GM18517 (cell line): ENCODE data around the gene CLPTM1L.
"Not testable (repeated sequence)": the region's sequence is repeated elsewhere in the genome, so short reads cannot be mapped to it uniquely, and the experiment has no call there.

Source experiments
- ATAC-seq: cut with Tn5 transposase; IDR thresholded peaks from one replicate; pipeline ENCODE4 v1.9.1; 2021; ENCODE audit warnings: mild to moderate bottlenecking, moderate library complexity; ENCODE audit not compliant: unreplicated experiment

Gene CLPTM1L

DNA sequence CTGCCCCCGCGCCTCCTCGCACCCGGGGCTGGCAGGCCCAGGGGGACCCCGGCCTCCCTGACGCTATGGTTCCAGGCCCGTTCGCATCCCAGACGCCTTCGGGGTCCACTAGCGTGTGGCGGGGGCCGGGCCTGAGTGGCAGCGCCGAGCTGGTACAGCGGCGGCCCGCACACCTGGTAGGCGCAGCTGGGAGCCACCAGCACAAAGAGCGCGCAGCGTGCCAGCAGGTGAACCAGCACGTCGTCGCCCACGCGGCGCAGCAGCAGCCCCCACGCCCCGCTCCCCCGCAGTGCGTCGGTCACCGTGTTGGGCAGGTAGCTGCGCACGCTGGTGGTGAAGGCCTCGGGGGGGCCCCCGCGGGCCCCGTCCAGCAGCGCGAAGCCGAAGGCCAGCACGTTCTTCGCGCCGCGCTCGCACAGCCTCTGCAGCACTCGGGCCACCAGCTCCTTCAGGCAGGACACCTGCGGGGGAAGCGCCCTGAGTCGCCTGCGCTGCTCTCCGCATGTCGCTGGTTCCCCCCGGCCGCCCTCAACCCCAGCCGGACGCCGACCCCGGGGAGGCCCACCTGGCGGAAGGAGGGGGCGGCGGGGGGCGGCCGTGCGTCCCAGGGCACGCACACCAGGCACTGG, 50.6 kb downstream of the CLPTM1L start:
- no peak for ATAC-seq

DNA sequence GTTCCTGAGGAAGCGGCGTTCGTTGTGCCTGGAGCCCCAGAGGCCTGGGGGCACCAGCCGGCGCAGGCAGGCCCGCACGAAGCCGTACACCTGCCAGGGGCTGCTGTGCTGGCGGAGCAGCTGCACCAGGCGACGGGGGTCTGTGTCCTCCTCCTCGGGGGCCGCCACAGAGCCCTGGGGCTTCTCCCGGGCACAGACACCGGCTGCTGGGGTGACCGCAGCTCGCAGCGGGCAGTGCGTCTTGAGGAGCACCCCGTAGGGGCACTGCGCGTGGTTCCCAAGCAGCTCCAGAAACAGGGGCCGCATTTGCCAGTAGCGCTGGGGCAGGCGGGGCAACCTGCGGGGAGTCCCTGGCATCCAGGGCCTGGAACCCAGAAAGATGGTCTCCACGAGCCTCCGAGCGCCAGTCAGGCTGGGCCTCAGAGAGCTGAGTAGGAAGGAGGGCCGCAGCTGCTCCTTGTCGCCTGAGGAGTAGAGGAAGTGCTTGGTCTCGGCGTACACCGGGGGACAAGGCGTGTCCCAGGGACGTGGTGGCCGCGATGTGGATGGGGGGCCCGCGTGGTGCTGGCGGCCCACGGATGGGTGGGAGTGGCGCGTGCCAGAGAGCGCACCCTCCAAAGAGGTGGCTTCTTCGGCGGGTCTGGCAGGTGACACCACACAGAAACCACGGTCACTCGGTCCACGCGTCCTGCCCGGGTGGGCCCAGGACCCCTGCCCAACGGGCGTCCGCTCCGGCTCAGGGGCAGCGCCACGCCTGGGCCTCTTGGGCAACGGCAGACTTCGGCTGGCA, 51.3 kb downstream of the CLPTM1L start:
- ATAC-seq, result no peak

DNA sequence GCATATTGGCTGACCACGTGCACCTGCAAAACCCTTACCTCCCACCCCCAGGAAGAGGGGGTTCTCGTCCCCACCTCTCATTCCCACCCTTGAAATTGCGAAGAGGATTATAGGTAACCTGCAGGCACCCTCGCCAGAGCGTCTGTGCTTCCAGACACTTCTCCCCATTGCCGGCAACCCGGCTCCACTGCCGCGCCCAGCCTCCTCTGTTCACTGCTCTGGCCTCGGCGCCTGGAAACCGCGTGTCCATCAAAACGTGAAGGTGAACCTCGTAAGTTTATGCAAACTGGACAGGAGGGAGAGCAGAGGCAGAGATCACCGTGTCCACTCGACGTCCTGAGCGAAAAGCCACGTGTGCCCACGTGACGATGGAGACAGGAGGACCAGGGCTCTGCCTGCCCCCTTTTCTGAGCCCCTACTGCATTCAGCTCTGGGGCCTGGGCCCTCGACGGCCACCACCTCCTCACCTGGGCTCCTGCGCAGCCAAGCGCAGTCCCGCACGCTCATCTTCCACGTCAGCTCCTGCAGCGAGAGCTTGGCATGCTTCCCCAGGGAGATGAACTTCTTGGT, 52.0 kb downstream of the CLPTM1L start:
- ATAC-seq, result no peak

DNA sequence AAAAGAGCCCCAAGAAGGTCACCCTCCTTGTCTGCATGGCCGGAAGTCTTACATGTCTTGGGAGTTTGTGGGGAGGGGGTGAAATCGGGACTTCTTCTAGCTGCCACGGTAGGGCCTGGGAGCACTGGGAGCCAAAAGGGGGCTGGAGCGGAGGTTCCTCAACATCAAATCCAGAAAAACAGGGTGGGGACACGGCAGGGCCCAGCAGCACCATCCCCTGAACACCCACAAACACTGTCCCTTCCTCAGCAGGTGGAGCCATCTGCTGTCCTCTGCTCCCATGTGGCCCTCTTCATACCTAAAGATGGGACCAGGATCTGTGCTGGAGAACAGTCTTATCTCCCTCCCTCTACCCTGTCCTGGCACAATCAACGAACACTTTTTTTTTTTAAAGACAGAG, 52.8 kb downstream of the CLPTM1L start:
- ATAC-seq, result no peak

DNA sequence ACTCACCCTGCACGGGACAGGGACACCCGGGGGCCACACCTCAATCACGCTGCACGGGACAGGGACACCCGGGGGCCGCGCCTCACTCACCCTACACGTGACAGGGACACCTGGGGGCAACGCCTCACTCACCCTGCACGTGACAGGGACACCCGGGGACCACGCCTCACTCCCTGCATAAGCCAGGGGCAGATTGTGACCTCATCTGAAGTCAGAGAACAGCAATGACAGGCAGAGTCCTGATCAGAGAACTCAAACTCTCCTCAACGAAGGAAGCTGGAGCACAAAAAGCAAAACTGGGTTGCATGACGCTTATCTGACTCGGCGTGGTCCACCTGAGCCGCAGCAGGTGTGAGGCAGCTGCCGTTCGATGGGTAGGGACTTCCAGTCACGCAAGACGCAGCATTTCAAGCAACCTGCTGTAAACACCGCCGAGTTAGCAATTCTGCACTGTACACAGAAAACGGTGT, 53.3 kb downstream of the CLPTM1L start:
- no peak for ATAC-seq

DNA sequence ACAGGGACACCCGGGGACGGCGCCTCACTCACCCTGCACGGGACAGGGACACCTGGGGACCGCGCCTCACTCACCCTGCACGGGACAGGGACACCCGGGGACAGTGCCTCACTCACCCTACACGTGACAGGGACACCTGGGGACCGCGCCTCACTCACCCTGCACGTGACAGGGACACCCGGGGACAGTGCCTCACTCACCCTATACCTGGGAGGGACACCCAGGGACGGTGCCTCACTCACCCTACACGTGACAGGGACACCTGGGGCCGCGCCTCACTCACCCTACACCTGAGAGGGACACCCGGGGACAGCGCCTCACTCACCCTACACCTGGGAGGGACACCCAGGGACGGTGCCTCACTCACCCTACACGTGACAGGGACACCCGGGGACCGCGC, 53.9 kb downstream of the CLPTM1L start:
- ATAC-seq, result not testable (repeated sequence)

DNA sequence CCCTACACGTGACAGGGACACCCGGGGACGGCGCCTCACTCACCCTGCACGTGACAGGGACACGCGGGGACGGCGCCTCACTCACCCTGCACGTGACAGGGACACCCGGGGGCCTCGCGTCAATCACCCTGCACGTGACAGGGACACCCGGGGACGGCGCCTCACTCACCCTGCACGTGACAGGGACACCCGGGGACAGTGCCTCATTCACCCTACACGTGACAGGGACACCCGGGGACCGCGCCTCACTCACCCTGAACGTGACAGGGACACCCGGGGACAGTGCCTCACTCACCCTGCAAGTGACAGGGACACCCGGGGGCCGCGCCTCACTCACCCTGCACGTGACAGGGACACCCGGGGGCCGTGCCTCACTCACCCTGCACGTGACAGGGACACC, 55.3 kb downstream of the CLPTM1L start:
- not testable (repeated sequence) for ATAC-seq

DNA sequence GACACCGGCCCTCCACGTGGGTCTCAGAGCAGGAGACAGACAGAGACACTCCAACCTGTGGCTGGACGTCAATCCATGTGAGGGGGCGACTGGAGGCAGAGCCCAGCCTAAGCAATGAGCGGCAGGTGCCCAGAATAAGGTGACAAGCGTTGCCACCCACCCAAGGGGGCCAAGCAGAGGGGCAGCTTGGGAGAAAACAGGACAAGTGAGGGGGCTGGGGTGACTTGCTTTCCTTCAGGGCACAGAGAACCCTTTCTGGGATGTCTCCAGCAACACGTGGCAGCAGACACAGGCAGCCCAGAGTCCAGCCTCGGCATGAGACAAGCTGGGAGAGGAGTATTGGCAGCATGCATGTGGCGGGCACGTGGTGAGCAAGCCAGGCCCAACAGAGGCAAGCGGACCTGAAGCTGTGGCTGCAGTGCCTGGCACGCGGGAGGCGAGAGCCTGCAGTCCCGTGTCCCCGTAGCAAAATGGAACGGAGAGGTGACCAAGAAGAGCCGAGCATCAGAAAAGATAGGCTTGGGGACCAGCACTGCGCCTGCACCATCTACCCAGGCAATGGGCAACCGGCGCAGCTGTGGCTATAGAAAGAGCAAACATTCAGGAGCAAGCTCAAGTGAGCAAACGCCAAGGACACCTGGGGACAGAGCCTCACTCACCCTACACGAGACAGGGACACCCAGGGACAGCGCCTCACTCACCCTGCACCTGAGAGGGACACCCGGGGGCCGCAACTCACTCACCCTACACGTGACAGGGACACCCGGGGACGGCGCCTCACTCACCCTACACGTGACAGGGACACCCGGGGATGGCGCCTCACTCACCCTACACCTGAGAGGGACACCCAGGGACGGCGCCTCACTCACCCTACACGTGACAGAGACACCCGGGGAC, 56.2 kb downstream of the CLPTM1L start:
- ATAC-seq, result no peak

DNA sequence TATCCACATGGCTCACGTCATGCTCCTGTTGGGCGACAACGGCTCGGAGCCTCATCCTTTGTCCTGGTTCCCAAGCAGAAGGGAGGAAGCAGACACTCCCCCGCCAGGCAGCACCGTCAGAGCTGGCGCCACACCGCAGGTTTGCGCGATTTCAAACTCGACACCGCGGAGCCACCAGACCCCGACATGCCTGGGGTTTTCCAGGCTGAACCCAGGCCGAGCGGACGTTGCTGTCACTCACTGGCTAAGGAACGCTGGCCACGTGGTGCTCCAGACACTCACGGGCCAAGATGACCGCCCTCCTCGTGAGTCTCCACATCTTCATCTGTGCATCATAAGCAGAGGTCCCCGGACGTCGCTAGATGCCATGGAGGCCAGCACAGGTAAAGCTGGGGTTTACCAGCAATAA, 59.0 kb downstream of the CLPTM1L start:
- no peak for ATAC-seq

DNA sequence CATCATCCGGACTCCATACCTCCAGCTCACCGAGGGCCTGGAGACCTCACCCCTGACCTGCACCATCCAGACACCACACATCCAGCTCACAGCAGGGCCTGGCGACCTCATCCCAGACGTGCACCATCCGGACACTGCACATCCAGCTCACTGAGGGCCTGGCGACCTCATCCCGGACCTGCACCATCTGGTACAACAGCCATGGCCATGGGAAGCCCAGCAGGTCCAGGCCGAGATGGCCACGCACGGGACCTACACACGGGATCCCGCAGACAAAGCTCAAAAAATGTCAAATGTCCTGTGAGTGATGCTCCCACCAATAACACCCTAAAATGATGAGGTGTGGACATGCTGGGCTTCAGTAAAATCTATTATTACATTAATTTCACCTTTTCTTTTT, 59.8 kb downstream of the CLPTM1L start:
- no peak for ATAC-seq

DNA sequence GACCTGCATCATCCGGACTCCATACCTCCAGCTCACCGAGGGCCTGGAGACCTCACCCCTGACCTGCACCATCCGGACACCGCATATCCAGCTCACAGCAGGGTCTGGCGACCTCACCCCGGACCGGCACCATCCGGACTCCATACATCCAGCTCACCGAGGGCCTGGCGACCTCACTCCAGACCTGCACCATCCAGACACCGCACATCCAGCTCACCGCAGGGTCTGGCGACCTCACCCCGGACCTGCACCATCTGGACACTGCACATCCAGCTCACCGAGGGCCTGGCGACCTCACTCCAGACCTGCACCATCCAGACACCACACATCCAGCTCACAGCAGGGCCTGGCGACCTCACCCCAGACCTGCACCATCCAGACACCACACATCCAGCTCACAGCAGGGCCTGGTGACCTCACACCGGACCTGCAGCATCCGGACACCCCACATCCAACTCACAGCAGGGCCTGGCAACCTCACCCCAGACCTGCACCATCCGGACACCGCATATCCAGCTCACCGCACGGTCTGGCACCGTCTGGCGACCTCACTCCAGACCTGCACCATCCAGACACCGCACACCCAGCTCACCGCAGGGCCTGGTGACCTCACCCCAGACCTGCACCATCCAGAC, 60.4 kb downstream of the CLPTM1L start:
- not testable (repeated sequence) for ATAC-seq

DNA sequence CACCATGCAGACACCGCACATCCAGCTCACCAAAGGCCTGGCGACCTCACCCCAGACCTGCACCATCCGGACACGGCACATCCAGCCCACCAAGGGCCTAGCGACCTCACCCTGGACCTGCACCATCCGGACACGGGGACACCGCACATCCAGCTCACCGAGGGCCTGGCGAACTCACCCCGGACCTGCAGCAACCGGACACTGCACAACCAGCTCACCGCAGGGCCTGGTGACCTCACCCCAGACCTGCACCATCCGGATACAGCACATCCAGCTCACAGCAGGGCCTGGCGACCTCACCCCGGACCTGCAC, 61.2 kb downstream of the CLPTM1L start:
- not testable (repeated sequence) for ATAC-seq

DNA sequence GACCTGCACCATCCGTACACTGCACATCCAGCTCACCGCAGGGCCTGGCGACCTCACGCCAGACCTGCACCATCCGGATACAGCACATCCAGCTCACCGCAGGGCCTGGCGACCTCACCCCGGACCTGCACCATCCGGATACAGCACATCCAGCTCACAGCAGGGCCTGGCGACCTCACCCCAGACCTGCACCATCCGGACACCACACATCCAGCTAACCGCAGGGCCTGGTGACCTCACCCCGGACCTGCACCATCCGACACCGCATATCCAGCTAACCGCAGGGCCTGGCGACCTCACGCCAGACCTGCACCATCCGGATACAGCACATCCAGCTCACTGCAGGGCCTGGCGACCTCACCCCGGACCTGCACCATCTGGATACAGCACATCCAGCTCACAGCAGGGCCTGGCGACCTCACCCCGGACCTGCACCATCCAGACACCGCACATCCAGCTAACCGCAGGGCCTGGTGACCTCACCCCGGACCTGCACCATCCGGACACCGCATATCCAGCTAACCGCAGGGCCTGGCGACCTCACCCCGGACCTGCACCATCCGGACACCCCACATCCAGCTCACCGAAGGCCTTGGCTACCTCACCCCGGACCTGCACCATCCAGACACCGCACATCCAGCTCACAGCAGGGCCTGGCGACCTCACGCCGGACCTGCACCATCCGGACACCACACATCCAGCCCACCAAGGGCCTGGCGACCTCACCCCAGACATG, 61.7 kb downstream of the CLPTM1L start:
- not testable (repeated sequence) for ATAC-seq

DNA sequence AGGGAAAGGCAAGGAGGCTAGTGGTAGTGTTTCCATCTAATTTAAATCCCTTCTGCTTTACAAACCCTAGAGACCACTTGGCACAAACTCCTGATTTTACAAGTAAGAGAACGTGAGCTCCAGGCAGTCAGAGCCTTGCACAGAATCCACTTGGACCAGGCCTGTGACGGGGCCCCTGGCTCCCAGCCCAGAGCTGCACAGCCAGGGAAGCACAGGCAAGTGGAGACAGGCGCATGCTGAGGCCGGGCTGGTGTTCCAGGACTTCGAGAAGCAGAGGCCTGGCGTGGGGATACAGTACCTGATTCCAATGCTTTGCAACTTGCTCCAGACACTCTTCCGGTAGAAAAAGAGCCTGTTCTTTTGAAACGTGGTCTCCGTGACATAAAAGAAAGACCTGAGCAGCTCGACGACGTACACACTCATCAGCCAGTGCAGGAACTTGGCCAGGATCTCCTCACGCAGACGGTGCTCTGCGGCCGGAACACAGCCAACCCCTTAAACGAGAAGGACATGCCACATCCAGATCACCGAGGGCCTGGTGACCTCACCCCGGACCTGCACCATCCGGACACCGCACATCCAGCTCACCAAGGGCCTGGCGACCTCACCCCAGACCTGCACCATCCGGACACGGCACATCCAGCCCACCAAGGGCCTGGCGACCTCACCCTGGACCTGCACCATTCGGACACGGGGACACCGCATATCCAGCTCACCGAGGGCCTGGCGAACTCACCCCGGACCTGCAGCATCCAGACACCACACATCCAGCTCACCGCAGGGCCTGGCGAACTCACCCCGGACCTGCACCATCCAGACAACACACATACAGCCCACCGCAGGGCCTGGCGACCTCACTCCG, 62.5 kb downstream of the CLPTM1L start:
- ATAC-seq, result no peak

DNA sequence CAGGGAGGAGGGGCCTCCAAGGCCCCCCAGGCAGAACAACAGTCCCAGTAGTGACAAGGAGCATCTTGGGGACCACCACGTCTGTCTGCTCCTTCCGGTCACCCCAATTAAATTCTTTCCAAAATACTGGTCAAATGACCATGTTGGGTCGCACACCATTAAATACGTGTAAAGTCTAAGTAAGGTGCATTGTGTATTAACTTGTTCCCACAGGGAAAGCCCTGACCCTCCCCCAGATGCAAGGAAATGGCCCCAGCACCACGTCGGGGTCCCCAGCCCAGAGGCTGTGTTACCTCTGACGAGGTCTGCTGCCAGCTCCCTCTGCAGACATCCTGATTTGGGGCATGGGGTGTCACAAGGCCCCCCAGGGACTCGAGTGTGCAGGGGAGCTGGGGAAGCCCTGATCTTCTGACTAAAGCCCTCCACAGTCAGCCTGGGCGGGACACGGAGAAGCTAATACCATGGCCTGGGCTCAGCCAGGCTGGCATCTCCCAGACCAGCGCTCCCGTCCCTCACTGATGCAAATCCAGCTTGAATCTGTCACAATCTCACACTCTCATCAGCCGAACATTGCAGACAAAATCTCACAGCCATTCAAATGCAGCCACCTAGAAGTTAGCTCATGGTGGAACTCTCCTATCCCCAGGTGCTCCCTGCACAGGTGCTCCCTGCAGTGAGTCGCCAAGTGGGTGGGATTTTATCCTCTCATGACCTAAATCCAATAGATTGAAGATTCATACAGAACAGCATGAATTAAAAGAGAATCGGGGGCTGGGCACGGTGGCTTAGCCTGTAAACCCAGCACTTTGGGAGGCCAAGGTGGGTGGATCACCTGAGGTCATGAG, 63.6 kb downstream of the CLPTM1L start:
- ATAC-seq, result no peak

DNA sequence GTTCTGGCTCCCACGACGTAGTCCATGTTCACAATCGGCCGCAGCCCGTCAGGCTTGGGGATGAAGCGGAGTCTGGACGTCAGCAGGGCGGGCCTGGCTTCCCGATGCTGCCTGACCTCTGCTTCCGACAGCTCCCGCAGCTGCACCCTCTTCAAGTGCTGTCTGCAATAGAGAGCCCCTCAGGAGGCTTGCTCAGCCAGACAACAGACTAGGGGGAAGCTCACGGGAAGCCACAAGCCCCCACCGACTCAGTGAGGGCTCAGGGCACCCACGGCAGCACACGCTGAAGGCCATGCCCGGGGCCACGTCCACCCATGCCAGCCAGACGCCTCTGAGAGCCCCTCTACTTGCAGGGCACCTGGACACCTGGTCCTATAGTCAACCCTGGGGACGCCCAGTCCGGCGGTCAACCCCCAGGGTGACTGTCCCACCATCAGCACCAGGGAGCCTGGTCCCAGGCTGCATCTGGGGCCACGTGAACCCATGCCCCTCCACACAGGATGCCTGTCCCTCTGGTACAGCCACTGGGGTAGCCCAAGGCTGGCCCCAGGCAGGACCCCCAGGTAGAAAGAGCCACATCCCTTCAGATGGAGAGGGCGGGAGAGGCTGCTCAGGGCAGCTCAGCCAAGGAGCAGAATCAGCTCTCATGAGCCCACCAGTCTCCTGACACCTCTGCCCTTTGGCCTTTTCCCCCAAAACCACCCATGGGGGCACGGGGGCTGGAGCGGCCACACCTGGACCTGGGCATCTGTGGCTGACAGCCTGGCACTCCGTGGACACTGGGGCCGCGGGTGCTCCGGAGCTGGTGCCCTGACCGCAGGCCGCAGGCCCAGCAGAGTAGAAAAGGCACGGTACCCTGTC, 64.5 kb downstream of the CLPTM1L start:
- no peak for ATAC-seq

DNA sequence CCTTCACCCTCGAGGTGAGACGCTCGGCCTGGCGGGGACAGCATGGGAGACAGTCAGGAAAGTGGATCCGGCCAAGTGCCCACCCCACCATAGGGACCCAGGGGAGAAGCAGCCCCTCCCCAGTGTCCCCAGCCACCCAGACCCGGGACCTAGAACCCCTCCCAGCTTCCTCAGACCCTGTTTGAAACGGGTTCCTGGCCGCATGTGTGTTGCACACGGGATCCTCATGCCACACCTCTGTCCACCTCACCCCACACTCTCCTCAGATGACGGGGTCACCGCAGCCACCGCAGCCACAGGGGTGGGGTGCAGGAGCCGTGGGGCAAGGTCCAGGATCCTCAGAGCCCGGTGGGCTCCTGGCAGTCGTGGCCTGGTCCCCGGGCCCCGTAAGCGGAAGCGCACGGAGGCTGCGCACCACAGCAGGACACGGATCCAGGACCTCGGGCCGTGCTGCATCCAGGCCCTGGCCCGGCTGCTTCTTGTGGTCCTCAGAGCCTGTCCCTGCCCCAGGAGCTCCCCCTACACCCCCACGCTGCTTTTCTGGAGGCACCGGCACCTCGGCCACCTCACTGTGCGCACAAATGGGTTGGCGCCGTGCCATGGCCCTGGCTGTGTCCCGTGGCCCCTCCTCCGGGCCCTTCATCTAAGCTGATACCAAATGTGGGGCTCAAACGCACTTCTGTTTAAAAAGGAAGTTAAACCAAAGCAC, 65.3 kb downstream of the CLPTM1L start:
- ATAC-seq, result no peak
